Kidney glomerular epithelial cell (primary cell): ENCODE results near the gene SRXN1.
"Not testable (repeated sequence)": the region's sequence is repeated elsewhere in the genome, so short reads cannot be mapped to it uniquely, and the experiment has no call there.

ENCODE experiments used
- DNase-seq: peaks from one replicate; lab custom pipeline; 2025; lab: John Stamatoyannopoulos, UW

The SRXN1 gene

DNA sequence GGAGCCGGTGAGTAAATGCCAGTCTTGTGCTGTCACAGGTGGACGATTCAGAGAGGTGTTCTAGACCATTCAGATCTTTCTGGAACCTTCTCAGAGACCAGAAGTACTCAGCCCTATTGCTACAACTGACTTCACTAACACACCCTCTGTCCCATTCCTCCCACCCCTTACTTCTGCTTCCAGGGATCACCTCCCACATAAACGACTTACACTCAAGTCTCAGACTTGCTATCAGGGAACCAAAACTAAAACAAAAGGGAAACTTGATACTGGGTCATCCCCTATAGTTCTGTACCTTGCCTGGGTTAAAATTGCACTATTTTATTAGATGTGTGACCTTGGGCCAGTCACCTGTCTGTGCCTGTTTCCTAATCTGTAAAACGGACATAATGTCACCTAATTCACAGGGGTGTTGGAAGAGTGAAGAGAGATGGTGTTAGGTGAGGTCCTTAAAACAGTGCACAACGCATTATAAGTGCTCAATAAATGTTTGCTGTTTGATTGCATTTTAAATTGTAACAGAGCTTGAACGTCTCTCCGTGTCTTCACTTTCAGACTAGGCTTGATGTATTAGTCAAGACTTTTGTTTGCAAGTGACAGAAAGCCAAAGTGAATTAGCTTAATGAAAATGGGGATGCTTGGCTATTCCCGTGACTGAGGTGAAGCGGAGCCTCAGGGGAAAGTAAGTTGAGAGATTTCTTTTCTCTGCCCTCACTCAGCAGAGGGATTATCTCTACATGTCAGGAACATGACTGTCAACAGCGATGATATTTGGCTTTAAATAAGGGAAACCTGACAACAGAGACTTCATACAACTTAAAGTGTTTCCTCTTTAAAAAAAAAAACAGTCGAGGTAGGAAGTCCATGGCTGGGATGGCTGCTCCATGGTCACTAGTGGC, 3.0 kb upstream of the SRXN1 start:
- DNase-seq = no peak

DNA sequence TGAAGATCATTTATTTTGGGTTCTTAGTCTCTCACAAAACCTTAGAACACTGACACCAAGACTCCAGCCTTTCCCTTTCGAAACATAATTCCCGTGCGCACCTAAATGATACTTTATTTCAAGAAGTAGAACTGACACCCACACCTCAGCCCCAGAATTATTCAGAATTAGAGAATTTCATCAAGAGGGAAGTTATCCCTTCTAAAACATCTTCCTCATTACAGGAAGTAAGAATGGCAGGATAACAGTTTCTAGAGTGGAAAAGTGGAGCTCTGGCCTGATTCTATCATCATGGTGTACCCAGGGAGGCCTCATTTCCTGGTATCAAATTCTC, 1.4 kb upstream of the SRXN1 start:
- DNase-seq = no peak

DNA sequence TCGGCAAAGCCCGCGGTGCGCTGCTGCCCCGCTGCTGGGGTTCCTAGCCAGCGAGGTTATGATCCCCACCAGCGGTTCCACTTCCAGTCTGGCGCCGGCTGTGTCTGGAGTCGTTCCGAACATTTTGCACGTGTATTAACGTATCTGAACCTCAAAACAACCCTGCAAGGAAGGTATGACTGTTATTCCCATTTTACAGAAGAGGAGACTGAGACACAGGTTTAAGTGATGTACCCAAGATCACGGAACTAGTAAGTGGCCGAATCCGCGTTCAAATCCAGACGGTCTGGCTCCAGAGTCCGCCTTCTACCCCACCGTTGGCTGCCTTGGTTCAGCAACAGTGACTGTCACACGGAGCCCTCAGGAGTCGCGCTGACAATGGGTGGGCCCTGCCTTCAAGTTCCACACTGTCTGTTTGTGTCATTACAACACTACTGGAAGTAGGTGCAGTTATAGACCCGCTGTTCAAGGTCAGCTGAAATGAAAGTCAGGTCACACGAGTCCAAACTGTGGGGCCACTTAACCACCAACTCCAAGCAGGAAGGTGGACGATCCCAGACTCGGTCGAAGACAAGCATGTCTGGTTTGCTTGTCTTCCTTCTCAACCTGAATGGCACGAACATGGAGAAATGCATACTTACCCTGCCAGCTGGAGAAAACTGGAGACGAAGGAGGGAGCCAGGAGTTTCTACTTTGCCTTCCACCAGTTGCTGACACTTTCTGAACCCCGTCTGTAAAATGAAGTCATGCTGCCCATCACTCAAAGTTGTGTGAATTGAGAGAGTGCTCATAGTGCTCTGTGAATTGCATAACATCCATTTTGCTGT, 803 bp upstream of the SRXN1 start:
- no peak for DNase-seq

DNA sequence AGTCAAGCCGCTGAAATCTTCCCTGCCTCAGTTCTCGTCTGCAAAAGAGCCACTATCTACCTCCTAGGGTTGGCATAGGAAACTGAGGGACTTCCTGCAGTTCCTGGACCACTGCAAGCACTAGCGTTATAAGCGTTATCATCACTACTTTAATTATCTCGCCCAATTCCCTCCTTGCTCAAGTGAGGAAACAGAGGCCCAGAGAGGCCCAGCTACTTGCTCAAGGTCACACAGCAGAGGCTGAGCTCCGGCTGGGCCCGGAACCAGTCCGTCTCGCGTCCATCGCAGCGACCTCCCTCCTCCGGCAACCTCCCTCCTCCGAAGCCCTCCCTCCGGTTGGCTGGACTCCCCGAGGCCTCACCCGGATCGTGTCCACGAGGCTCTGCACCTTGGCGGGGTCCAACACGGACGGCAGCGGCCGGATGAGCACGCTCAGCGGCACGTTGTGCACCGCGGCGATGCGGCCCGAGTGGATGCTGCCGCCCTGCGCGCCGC, 338 bp downstream of the SRXN1 start:
- DNase-seq = no peak

DNA sequence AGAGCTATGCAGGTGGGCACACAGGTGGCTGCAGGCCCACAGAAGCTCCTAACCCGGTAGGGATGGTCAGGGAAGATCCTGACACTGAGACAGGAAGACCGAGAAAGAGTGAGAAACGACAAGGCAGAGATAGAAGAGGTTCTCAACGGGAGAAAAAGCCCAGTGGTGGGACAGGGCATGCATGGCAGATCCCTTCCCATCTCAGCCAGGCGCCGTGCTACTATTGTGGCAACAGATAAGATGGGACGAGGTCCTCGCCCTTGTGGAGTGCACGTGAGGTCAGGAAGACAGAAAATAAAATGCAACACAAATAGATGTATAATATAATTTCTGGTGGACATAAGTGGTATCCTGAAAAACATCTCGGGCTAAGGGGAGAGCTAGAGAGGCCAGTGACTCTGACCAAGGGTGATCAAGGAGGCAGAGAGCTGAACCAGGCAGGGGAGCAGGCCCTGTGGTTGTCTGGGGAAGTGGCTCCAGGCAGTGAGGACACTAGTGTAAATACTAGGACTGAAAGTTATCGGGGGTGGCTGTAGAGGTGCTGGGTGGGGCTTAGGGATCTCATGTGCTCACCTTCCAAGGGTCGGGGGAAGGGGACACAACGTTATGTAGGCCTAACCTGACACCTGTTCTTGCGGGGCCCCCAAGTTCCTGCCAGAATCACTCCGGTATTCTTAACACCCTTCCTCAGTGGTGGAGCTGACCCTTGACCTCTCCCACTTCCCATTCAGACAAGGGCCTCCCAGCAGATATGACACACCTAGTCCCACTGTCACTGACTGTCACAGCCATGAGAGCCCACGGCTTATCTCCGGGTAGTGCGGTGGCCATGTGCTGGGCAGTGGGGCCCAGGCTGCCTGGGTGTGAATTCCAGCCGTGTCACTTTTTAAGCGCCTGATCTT, 1.0 kb downstream of the SRXN1 start:
- DNase-seq = no peak

DNA sequence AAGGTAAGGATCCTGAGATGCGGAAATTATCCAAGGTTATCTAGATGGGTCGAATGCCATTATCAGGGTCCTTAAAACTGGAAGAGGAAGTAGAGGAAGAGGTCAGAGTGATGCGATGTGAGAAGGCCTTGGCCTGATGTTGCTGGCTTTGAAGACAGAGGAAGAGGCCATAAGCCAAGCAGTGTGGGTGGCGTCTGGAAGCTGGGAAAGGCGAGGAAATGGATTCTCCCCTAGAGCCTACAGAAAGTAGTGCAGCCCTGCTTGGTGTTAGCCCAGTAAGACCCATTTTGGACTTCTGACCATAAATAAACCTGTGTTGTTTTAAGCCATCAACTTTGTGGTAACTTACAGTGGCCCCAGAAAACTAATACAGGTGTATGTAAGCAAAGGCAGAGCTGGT, 2.0 kb downstream of the SRXN1 start:
- DNase-seq = no peak

DNA sequence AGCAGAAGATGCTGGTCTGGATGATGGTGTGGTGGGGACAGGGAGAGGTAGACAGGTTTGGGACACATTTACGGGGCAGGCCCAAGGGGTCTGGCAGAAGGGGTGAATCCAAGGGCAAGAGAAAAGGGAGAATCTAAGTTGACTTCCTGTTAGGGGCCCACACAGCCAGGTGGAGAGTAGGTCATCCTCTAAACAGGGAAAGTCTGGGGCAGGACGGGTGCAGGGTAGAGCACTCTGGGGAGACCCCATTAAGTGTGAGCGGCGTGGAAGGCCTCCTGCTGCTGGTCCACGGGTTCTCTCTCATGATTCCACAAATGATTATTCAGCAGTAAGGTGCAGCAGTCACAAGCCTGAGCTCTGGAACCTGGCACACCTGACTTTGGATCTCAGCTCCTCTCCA, 2.7 kb downstream of the SRXN1 start:
- no peak for DNase-seq

DNA sequence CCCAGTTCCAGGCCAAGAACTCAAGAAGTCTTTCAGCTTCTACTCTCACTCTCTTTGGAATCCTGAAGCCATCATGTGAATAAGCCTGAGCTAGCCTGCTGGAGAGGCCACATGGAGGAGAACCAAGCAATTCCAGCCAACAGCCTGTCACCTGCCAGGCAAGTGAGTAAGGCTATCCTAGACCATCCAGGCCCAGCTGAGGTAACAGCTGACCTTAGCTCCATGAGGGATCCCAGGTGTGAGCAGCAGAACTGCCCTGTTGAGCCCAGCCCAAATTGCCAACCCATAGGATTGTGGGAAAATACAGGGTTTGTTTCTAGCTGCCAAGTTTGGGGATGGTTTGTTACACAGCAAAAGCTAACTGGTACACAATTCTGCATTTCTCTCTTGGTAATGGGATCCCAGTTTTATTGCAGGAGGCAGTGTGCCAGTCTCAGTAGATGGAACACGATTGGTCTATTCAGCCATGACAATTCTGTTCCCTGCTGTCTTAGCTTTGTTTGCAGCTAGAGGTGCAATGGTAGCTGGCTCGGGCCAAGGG, 5.5 kb downstream of the SRXN1 start:
- DNase-seq = no peak

DNA sequence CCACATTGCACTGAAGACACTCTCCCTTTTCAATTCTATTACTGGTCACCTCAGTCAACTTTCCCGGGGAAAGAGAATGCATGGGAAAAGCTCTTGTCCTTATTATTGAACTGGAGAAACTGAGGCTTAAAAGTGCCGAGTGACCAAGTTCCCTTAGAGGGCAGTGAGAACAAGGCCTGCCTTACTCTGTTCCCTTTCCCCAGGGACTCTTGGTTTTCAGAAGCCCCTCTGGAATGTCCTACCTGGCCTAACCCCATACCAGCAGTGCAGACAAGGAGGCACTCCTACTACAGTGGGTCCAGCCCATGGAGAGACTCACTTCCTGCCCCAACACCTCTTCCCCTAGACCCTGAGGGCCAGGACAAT, 6.1 kb downstream of the SRXN1 start:
- DNase-seq = no peak

DNA sequence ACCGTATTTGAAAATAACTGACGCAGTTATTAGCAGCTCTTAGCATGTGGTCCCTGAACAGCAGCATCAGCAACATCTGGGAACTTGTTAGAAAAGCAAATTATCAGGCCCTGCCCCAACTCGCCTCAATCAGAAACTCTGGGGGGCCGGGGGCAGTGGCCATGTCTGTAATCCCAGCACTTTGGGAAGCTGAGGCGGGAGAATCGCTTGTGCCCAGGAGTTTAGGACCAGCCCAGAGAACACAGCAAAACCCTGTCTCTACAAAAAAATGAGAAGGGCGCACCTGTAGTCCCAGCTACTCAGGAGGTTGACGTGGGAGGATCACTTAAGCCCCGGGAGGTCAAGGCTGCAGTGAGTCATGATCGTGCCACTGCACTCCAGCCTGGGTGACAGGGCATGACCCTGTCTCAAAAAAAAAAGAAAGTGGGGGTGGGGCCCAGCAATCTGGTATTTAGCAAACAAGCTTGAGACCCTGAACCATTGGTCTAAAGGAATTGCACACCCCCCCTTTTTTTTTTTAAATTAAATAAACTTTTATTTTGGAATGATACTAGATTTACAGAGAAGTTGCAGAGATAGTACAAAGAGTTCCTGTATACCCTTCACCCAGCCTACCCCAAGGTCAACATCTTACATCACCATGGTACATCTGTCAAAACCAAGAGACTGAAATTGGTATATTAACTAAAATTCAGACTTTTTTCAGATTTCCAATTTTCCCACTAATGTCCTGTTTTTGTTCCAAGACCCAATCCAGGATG, 6.7 kb downstream of the SRXN1 start:
- no peak for DNase-seq

DNA sequence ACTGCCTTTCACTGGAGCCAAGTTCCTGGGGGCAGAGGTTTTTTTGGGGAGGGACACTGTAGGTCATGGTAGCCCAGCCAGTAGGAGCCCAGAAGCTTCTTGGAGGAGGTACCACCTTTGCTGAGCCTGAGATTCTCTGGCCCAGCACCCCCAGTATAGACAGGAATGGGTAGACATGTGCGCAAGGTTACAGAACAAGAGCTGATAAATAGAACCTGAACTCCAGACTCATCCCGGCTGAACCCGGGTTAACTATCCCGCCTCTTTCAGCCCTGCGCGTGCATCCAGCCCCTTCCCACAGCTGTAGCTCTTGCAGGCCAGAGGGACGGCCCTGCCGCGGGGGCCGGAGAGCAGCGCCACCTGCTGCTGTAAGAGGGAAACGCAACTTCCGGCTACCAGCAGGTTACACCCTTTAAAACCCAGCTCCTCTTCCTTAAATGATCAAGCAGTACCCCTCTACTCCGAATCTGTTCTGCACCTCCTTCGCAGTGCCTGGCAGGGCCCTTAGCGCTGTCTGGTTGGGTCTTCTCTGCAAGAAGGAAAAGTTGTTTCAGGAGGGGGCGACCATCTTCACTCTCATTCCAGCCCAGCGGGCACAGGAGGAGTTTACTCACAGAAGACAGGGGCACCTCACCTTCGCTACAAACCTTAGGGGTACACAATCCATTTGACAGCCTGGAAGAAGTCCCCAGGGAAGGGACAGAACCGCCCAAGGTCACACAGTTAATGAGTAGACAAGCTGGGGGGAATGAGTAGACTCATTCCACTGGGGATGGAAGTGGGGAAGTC, 7.5 kb downstream of the SRXN1 start:
- peak; percentile 58 for DNase-seq

DNA sequence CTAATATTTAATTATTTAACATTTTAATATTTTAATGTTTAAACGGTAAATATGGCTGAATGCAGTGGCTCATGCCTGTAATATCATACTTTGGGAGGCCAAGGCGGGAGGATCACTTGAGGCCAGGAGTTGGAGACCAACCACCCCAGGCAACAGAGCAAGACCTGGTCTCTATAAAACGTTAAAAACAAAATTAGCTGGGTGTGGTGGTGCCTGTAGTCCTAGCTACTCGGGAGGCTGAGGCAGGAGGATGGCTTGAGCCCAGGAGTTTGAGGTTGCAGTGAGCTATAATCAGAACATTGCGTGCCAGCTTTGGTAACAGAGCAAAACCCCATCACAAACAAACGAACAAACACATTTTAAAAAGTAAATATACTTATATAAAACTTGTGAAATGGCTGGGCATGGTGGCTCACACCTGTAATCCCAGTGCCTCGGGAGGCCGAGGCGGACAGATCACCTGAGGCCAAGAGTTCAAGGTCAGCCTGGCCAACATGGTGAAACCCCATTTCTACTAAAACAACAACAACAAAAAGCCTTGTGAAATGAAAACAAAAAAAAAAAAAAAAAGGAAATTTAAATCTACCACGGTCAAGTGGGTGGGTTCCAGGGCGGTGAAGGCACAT, 8.2 kb downstream of the SRXN1 start:
- DNase-seq = no peak

DNA sequence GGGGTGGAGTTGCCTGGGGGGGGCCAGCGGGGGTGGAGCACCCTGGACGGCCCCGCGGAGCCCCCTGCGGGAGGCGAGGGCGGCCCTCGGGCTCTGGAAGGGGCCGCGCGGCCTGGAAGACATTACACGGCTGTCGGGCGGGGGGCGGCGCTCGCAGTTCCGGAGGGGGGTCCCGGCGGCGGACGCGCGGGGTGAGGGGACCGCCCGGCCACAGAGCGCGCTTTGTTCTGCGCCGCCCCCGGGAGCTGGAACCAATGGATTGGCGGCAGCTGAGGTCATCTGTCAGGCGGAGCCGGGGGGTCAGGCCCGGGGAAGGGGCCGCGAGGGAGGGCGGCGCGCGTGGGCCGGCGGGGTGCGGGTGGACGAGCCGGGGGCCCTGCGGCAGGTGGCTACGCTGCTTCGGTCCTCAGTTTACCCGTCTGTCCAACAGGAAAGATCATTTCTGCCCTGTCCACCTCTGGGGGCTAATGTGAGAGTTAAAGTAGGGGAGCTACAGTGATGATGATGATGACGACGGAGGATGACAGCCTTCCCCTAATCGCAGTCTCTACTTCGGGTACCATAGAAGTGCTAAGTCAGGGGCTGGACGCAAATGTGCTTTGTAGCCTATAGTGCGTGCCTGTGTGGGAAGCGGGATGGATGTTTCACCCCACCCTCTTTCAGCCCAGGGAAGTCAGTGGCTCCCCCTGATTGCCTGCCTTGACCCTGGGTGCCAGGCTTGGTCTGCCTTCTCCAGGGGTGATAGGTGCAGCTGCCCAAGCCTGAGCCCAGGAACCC, 10.4 kb downstream of the SRXN1 start:
- DNase-seq = no peak

DNA sequence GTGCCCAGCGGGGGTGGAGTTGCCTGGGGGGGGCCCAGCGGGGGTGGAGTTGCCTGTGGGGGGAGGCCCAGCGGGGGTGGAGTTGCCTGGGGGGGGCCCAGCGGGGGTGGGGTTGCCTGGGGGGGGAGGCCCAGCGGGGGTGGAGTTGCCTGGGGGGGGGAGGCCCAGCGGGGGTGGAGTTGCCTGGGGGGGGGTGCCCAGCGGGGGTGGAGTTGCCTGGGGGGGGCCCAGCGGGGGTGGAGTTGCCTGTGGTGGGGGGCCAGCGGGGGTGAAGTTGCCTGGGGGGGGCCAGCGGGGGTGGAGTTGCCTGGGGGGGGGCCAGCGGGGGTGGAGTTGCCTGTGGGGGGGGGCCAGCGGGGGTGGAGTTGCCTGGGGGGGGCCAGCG, 11.0 kb downstream of the SRXN1 start:
- DNase-seq = not testable (repeated sequence)

DNA sequence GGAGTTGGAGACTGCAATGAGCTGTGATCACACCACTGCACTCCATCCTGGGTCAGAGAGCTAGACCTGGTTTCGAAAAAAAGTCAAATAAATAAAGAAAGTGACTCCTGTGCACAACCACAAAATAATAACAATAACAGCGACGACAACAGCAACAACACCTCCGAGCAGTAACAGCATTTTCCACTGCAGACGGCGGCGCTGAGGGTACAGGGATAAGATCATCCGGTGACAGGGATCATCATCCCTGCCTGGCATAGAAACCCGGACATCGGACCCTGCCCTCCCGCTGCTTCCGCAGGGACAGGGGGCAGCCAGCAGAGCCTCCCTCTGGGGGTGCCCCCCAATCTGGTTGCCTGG, 11.5 kb downstream of the SRXN1 start:
- DNase-seq = no peak

DNA sequence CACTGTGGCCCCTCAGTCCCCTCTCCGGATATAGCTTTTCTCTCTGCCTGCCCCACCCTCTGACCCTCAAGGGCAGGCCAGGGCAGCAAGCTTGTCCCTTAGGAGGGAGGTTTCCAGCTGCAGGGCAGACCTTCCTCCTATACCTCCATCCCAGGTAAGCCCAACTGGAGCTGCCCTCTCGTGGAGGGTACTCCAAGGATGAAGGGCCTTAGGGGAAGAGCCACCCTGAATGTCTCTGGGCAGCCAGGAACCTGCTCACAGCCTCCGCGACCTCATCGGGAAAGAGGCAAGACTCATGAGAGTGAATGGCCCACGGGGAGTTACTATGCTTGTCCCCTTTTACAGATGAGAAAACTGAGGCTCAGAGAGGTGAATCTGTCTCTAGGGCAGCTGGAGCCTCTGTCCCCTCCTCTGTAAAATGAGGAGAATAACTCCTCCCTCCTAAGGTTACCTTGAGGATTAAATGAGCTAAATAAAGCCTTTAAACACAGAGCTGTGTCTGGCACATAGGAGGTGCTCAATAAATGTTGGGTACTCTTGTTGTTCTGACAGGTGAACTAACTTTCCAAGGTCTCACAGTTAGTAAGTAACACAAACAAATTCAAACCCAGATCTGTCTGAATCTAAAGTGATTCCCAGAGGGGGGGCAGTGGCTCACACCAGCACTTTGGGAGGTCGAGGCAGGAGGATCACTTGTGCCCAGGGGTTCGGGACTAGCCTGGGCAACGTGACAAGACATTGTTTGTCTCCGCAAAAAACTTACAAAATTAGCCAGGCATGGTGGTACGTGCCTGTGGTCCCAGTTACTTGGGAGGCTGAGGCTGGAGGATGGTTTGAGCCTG, 12.1 kb downstream of the SRXN1 start:
- no peak for DNase-seq

DNA sequence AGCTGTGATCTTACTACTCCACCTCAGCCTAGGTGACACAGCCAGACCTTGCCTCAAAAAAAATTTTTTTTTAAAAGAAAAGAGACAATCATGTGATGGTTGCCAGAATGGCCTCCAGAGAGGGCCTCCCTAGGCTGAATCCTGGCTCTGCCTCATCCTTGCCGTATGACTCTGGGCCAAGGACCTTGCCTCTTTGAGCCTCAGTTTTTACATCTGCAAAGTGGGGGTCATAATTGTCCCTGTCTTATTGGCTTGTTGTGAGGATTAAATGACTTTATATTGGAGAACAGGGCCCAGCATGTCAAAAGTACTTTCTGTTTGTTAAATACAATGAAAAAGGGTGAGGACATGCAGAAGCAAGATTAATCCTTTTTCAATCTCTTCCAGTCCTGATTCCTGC, 14.4 kb downstream of the SRXN1 start:
- no peak for DNase-seq

DNA sequence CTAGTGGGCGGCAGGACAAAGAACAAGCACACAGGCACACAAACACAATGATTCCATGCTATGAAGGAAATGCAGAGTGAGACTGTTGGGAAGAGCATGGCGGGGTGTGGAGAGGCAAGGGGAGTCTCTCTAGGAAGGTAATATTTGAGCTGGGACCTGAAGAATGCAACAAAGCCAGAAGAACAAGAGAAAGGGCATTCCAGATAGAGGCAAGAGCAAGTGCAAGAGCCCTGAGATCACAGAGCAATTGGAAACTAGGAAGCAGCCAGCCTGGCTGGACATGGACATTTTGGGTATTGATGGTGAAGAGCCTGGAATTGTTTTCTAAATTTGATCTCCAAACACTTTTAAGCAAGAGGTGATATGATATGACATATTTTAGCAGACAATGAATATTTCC, 15.4 kb downstream of the SRXN1 start:
- no peak for DNase-seq
